NCI-H187 (cell line): Measurements from ENCODE around the gene CPTP.
"Not testable (repeated sequence)": the region's sequence is repeated elsewhere in the genome, so short reads cannot be mapped to it uniquely, and the experiment has no call there.

ENCODE experiments used
- DNase-seq, 2 experiments: peaks; one replicate each; lab custom pipeline; 2025; lab: John Stamatoyannopoulos, UW

Gene CPTP

DNA sequence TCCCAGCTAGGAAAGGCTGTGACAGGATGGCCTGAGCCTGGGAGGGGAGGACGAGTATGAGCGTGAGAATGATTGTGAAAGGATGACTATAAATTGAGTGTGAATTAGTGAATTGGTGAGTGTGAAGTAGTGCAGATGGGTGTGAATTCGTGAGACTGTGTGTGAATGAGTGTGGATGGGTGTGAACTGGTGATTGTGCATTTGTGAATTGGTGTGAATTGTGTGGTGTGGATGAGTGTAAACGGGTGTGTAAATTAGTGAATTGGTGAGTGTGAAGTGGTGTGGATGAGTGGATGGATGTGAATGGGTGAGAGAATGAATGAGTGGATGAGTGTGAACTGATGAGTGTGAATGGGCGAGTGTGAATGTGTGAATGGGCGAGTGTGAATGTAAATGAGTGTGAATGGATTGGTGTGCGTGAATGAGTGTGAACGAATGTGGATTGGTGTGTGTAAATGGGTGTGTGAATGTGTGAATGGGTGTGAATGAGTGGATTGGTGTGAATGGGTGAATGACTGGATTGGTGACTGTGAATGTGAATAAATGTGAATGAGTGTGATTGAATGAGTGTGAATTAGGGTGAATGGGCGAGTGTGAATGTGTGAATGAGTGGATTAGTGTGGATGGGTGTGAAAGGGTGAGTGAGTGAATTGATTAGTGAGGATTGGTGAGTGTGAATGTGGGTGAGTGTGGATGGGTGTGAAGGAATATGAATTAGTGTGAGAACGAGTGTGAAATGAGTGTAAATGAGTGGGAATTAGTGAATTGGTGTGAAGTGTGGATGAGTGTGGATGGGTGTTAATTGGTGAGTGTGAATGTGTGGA, 41.5 kb downstream of the CPTP start:
- no peak for DNase-seq

- no peak for DNase-seq
Measured at GRCh38 chr1:1366699-1367066, 42.1 kb downstream of the CPTP start.

DNA sequence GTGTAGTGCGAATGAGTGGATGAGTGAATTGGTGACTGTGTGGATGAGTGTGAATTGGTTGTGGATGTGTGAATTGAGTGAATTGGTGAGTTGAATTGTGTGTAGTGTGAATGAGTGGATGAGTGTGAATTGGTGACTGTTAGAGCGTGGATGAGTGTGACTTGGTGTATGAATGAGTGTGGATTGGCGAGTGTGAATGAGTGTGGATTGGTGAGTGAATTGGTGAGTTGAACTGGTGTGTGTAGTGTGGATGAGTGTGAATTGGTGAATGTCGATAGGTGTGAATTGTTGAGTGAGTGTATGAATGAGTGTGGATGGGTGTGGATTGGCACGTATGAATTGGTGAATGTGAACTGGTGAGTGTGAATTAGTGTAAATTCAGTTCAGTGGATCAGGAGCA, 42.7 kb downstream of the CPTP start:
- DNase-seq: no peak

- DNase-seq: not testable (repeated sequence)
Measured at GRCh38 chr1:1370094-1370493, 45.5 kb downstream of the CPTP start.

GRCh38 chr1:1370771-1371300, 46.2 kb downstream of the CPTP start:
- DNase-seq: no peak

DNA sequence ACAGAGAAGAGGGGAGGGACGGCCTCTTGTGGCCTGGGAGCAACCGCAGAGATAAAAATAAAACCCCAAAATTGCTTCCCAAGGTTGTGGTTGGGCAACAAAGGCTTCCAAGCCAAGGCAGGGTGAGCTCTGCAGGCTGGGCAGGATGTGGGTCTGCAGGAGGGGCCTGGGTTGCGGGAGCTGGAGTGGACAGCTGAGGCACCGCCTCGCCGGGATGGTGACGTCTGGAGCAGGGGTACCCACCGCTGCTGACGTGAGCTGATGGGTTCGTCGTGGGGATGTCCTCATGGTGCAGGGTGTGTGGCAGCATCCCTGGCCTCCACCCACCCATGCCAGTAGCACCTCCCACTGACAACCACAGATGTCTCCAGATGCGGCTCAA, 46.8 kb downstream of the CPTP start:
- DNase-seq: no peak

GRCh38 chr1:1371746-1372711, 47.4 kb downstream of the CPTP start:
- DNase-seq: peak in 1 of 2 experiments; percentile 13

DNA sequence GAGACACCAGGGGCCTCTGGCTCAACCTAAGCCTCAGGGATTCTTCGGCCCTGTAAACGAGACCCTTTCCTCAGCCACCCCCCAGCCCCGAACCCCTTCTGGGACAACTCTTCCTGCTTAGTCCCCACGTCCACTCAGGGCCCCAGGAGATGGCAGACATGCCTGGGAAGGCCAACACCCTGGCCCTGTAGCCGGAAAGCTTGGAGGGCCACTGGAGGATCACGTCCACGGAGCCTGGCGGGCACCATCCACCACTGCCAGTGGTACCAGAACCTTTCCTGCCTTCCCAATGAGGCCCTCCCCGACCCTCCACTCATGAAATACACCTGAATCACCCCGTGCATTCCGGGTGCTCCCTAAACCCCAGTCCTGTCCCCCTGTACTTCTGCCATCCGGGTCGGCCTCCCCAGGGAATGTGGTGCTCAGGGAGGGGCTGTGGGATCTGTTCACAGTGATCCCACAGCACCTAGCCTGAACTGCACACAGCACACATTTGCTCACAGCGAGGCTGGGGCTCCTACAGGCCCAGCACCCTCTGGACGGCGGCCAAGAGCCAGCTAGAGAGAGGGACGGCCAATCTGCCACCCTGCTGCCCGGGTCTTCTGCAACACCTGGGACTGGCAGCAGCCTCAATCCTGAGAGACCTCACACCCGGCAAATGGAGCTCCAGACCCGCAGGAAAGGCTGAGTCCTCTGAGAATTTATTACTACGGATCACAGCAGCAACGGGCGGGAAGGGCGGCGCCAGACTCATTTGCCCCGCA, 48.6 kb downstream of the CPTP start:
- no peak for DNase-seq

- DNase-seq: no peak
Measured at GRCh38 chr1:1373815-1374588, 49.4 kb downstream of the CPTP start.

- no peak for DNase-seq
Measured at GRCh38 chr1:1374589-1374928, 50.0 kb downstream of the CPTP start.

- DNase-seq: peak; percentile 96 to 99
Measured at GRCh38 chr1:1374929-1375662, 50.5 kb downstream of the CPTP start, which contains the start of gene AURKAIP1. TSS of gene AURKAIP1 (minus strand) at chr1:1375207. CDS start at chr1:1374756, 451 bp downstream.

DNA sequence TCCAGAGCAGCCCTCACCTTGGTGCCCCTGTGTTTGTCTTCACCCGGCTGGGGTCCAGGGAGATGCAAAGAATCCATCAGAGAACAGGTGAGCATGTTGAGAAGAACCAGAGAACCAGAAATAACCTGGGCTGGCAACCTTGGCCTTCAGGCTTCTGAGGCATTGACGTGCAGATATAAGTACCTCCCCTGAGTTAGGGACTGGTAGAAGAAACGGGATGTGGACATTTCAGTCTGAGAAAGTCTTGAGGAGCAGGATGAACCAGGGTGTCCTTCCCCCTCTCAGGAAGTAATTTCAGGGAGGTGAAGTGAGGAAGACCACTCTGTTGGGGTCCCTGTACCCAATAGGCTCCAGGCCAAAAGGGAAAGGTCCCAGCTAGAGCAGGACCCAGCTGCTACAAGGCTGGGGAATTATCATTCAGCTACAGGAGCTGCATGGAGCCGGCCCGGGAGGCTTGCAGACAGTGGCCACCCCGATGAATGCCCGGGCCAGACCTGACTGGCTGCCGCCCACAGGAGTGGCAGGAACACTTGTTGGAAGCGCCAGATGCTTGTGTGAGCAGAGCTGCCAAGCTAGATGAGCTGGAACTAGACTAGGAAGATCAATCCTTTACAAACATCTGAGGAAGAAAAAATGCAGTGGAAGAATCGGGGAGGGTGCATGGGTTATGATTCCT, 52.1 kb downstream of the CPTP start:
- no peak for DNase-seq

- no peak for DNase-seq
Measured at GRCh38 chr1:1377540-1378205, 53.1 kb downstream of the CPTP start.
